SK-N-SH treated with all-trans-retinoic acid at 6 μM for 48 hours (cell line): ENCODE results near the gene MEI4.

Experiments
- ATAC-seq: fragments of 200-7000 bp; cut with Tn5 transposase; 3 replicates; pipeline ENCODE4 v1.9.1; 2020; ENCODE audit warnings: mild to moderate bottlenecking, moderate library complexity
- ARNTL ChIP-seq: fragments of 450-650 bp; formaldehyde crosslinking; IDR thresholded peaks from 2 replicates; pipeline ENCODE4 v1.5.0; 2020; ENCODE audit warnings: low read depth, mild to moderate bottlenecking, moderate library complexity, borderline replicate concordance
- BACH2 ChIP-seq: fragments of 250-450 bp; sonication (Bioruptor Pico); IDR thresholded peaks from 2 replicates; pipeline ENCODE4 v1.9.0; 2021; ENCODE audit warnings: mild to moderate bottlenecking, borderline replicate concordance
- CSDC2 ChIP-seq: fragments of 250-450 bp; sonication (Bioruptor Pico); IDR thresholded peaks from 2 replicates; pipeline ENCODE4 v1.5.0; 2020; ENCODE audit warnings: mild to moderate bottlenecking, moderate library complexity
- CSRNP3 ChIP-seq: fragments of 250-450 bp; sonication (Bioruptor Pico); IDR thresholded peaks from 2 replicates; pipeline ENCODE4 v1.5.1; 2021; ENCODE audit warnings: mild to moderate bottlenecking, moderate library complexity
- ESRRG ChIP-seq: fragments of 250-450 bp; sonication (Bioruptor Pico); IDR thresholded peaks from 2 replicates; pipeline ENCODE4 v1.6.1; 2021; ENCODE audit warnings: mild to moderate bottlenecking
- ISL1 ChIP-seq: fragments of 250-450 bp; sonication (Bioruptor Pico); IDR thresholded peaks from 2 replicates; pipeline ENCODE4 v2.1.2; 2022; ENCODE audit warnings: mild to moderate bottlenecking, moderate library complexity
- OSR1 ChIP-seq: fragments of 250-450 bp; sonication (Bioruptor Pico); IDR thresholded peaks from 2 replicates; pipeline ENCODE4 v1.8.0; 2022; ENCODE audit warnings: moderate library complexity, mild to moderate bottlenecking, inconsistent platforms
- PATZ1 ChIP-seq: fragments of 250-450 bp; sonication (Bioruptor Pico); IDR thresholded peaks from 2 replicates; pipeline ENCODE4 v1.8.0; 2020; ENCODE audit warnings: mild to moderate bottlenecking, moderate library complexity, borderline replicate concordance
- POU6F1 ChIP-seq: fragments of 250-450 bp; sonication (Bioruptor Pico); IDR thresholded peaks from 2 replicates; pipeline ENCODE4 v1.8.0; 2021; ENCODE audit warnings: low read depth, mild to moderate bottlenecking, moderate library complexity, borderline replicate concordance
- PPARA ChIP-seq: fragments of 250-450 bp; sonication (Bioruptor Pico); IDR thresholded peaks from 2 replicates; pipeline ENCODE4 v1.5.0; 2020; ENCODE audit warnings: mild to moderate bottlenecking, borderline replicate concordance
- RARB ChIP-seq: fragments of 250-450 bp; sonication (Bioruptor Pico); IDR thresholded peaks from 2 replicates; pipeline ENCODE4 v1.8.0; 2021; ENCODE audit warnings: mild to moderate bottlenecking, moderate library complexity
- SNAI2 ChIP-seq: fragments of 250-450 bp; sonication (Bioruptor Pico); IDR thresholded peaks from 2 replicates; pipeline ENCODE4 v1.5.0; 2020; ENCODE audit warnings: mild to moderate bottlenecking, moderate library complexity
- TCF4 ChIP-seq: fragments of 250-450 bp; sonication (Bioruptor Pico); IDR thresholded peaks from 2 replicates; pipeline ENCODE4 v1.8.0; 2021; ENCODE audit warnings: mild to moderate bottlenecking, moderate library complexity, borderline replicate concordance
- TOX ChIP-seq: fragments of 250-450 bp; sonication (Bioruptor Pico); IDR thresholded peaks from 2 replicates; pipeline ENCODE4 v1.8.0; 2021; ENCODE audit warnings: mild to moderate bottlenecking, moderate library complexity, borderline replicate concordance
- TSHZ2 ChIP-seq: fragments of 250-450 bp; sonication (Bioruptor Pico); IDR thresholded peaks from 2 replicates; pipeline ENCODE4 v1.5.0; 2020; ENCODE audit warnings: mild to moderate bottlenecking, moderate library complexity
- ZC3H10 ChIP-seq: fragments of 250-450 bp; sonication (Bioruptor Pico); IDR thresholded peaks from 2 replicates; pipeline ENCODE4 v1.5.1; 2021; ENCODE audit warnings: mild to moderate bottlenecking, moderate library complexity
- ZFP3 ChIP-seq: fragments of 250-450 bp; sonication (Bioruptor Pico); IDR thresholded peaks from 2 replicates; pipeline ENCODE4 v1.5.0; 2020; ENCODE audit warnings: mild to moderate bottlenecking, moderate library complexity
- ZFP30 ChIP-seq: fragments of 450-650 bp; formaldehyde crosslinking; IDR thresholded peaks from 2 replicates; pipeline ENCODE4 v1.5.0; 2022; ENCODE audit warnings: mild to moderate bottlenecking, moderate library complexity
- ZNF565 ChIP-seq: fragments of 450-650 bp; formaldehyde crosslinking; conservative IDR thresholded peaks from 2 replicates; pipeline ENCODE4 v1.5.0; 2020; ENCODE audit warnings: low read depth, mild to moderate bottlenecking, moderate library complexity
- ZNF8 ChIP-seq: fragments of 450-650 bp; formaldehyde crosslinking; IDR thresholded peaks from 2 replicates; pipeline ENCODE4 v1.5.0; 2020; ENCODE audit warnings: mild to moderate bottlenecking, moderate library complexity

The MEI4 gene

GRCh38 chr6:77883851-77884250 lies 231.0 kb downstream of the MEI4 start:
- no peak for ATAC-seq
- no peak for TF ChIP-seq POU6F1 (CRISPR knock-in tag)

GRCh38 chr6:77893391-77893790 lies 240.6 kb downstream of the MEI4 start:
- ATAC-seq = no peak
- no peak for TF ChIP-seq SNAI2 (CRISPR knock-in tag)
- no peak for TF ChIP-seq ZNF565 (CRISPR knock-in tag)
- no peak for TF ChIP-seq OSR1 (CRISPR knock-in tag)
- TF ChIP-seq ZFP3 (CRISPR knock-in tag) = no peak
- no peak for TF ChIP-seq TOX (CRISPR knock-in tag)
- TF ChIP-seq ZNF8 = no peak
- TF ChIP-seq ZC3H10 (CRISPR knock-in tag) = no peak
- no peak for TF ChIP-seq PATZ1
- TF ChIP-seq ESRRG = no peak
- no peak for TF ChIP-seq ISL1 (CRISPR knock-in tag)
- no peak for TF ChIP-seq TCF4 (CRISPR knock-in tag)
- TF ChIP-seq RARB (CRISPR knock-in tag) = no peak

- TF ChIP-seq CSDC2 (no peak), PATZ1 (no peak), PPARA (CRISPR knock-in tag) (no peak), ZNF8 (no peak), CSRNP3 (CRISPR knock-in tag) (no peak)
- ATAC-seq = no peak
Measured at GRCh38 chr6:77906070-77906469, 253.2 kb downstream of the MEI4 start.

- ATAC-seq = no peak
- TF ChIP-seq ZC3H10 (CRISPR knock-in tag) (no peak), ISL1 (CRISPR knock-in tag) (no peak), BACH2 (CRISPR knock-in tag) (no peak), CSDC2 (no peak), PATZ1 (no peak), ZFP3 (CRISPR knock-in tag) (no peak), ESRRG (no peak)
Measured at GRCh38 chr6:77910826-77911225, 258.0 kb downstream of the MEI4 start.

- ATAC-seq = 0 out of 3 replicates have a peak, but pooled peaks have one; percentile 44
- TF ChIP-seq ZFP3 (CRISPR knock-in tag) (no peak), ZFP30 (CRISPR knock-in tag) (no peak), TSHZ2 (CRISPR knock-in tag) (no peak), TCF4 (CRISPR knock-in tag) (no peak), CSDC2 (no peak), ZC3H10 (CRISPR knock-in tag) (no peak), ISL1 (CRISPR knock-in tag) (no peak), ARNTL (CRISPR knock-in tag) (no peak), SNAI2 (CRISPR knock-in tag) (no peak), PATZ1 (no peak), TOX (CRISPR knock-in tag) (no peak)
Measured at GRCh38 chr6:77926198-77926751, 273.4 kb downstream of the MEI4 start.
